Type B pancreatic cell (in vitro differentiated cells): Measurements from ENCODE around the gene HNRNPF. TPM values are rescaled to one million over a fixed set of nuclear protein-coding genes. Genes with fewer than 3 reads are reported as not detected.

Source experiments
- DNase-seq: peaks from one replicate; pipeline ENCODE4 v3.0.0; 2021; ENCODE audit warnings: mixed read lengths; ENCODE audit not compliant: unreplicated experiment; ENCODE audit errors: extremely low spot score
- H3K27ac Mint-ChIP-seq: 2 replicates; pipeline ENCODE4 v1.8.0; 2021; ENCODE audit warnings: mild to moderate bottlenecking, mixed read lengths
- H3K27me3 Mint-ChIP-seq: 2 replicates; pipeline ENCODE4 v1.8.0; 2021; ENCODE audit warnings: mixed read lengths
- H3K36me3 Mint-ChIP-seq: 2 replicates; pipeline ENCODE4 v1.8.0; 2021; ENCODE audit warnings: mixed read lengths
- H3K4me1 Mint-ChIP-seq: one replicate; pipeline ENCODE4 v1.8.0; 2021; ENCODE audit warnings: mixed read lengths; ENCODE audit not compliant: unreplicated experiment
- H3K4me3 Mint-ChIP-seq: 2 replicates; pipeline ENCODE4 v1.8.0; 2021; ENCODE audit warnings: mild to moderate bottlenecking, mixed read lengths
- H3K9me3 Mint-ChIP-seq: 2 replicates; pipeline ENCODE4 v1.8.0; 2021; ENCODE audit warnings: mixed read lengths
- total RNA-seq: library from RNA; stranded (reverse); gene quantifications from 2 replicates; pipeline ENCODE4 v1.2.1, GENCODE V29; 2021; ENCODE audit warnings: low replicate concordance
- TF ChIP-seq, protein P1 (sequence below): fragments of 200-600 bp; sonication (generic); conservative IDR thresholded peaks from 2 replicates; pipeline ENCODE4 v1.5.0; 2021; ENCODE audit warnings: antibody characterized with exemption, mild to moderate bottlenecking

HNRNPF gene
- total RNA-seq, 1 donor from 2014 or later, result 220 TPM

DNA sequence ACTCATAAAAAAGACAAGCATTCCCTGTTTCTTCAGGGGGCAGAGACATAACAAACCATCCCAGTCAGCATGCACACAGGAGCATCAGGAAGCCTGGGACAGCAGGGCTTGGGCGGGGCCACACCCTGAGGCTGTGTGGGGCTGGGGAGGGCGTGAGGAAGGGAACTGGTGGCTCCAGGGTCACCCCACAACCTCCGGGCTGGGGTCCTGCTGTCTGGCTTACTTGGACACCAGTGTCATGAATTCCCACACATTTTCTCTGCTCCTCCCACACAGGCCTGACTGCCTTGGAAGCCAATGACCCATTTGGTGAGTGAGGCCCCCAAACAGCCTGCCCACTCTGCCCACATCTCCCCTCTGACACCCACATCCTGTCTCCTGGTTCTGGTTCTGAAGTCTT lies 34.8 kb downstream of the HNRNPF start:
- Mint-ChIP-seq H3K27ac (no peak overlapping the region), H3K27me3 (no peaks in the 10 kb centered on the region), H3K4me3 (no peak overlapping the region), H3K4me1 (peaks cover 9% of the 10 kb centered on the region), H3K9me3 (no peaks in the 10 kb centered on the region), H3K36me3 (no peaks in the 10 kb centered on the region)
- no peak for DNase-seq
- TF ChIP-seq, protein P1, sequence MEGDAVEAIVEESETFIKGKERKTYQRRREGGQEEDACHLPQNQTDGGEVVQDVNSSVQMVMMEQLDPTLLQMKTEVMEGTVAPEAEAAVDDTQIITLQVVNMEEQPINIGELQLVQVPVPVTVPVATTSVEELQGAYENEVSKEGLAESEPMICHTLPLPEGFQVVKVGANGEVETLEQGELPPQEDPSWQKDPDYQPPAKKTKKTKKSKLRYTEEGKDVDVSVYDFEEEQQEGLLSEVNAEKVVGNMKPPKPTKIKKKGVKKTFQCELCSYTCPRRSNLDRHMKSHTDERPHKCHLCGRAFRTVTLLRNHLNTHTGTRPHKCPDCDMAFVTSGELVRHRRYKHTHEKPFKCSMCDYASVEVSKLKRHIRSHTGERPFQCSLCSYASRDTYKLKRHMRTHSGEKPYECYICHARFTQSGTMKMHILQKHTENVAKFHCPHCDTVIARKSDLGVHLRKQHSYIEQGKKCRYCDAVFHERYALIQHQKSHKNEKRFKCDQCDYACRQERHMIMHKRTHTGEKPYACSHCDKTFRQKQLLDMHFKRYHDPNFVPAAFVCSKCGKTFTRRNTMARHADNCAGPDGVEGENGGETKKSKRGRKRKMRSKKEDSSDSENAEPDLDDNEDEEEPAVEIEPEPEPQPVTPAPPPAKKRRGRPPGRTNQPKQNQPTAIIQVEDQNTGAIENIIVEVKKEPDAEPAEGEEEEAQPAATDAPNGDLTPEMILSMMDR, result no peak

DNA sequence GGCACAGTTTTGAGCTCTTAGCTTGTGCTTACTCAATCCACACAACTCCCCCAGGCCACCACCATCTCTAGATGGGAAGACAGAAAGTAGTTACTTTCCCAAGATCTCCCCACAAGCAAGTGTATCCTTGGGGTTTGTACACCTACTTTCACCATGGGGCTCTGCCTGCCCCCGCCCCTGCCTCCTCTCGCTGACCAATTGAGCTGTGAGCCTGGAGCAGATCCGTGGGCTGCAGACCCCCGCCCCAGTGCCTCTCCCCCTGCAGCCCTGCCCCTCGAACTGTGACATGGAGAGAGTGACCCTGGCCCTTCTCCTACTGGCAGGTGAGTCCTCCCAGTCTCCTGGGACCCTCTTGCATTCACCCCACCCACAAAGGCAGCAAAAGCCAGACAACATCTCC lies 35.5 kb downstream of the HNRNPF start:
- TF ChIP-seq, protein P1, result no peak
- Mint-ChIP-seq H3K4me3 (no peak overlapping the region), H3K36me3 (no peaks in the 10 kb centered on the region), H3K9me3 (no peaks in the 10 kb centered on the region), H3K27ac (no peak overlapping the region), H3K27me3 (no peaks in the 10 kb centered on the region), H3K4me1 (peaks cover 9% of the 10 kb centered on the region)
- DNase-seq, result no peak

DNA sequence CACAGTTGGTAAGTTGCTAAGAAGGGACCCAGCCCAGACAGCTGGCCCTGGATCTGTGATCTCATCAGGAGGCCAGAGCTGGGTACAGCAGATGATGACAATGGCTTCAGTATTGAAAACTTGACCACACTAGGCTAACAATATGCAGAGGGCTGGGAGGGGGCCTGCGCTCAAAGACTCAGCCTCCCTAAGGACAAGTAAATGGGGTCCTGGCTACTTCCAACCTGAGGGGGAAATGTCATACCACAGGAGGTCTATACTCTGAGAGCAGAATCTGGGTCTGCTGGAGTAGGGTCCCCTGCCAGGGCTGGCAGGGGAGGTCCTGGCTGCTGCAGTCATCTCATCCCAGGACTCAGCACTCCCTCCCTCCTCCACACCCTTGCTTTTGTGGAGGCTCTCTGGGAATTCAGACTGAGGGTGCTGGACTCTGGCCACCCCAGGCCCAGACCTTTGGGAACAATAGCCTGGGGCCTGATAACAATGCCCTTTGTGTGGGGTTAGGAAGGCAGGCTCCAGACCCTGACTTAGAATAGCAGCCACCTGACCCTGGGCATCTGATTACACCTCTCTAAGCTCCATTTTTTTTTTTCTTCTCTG lies 36.1 kb downstream of the HNRNPF start:
- Mint-ChIP-seq H3K4me1 (peaks cover 9% of the 10 kb centered on the region), H3K9me3 (no peaks in the 10 kb centered on the region), H3K4me3 (no peak overlapping the region), H3K27ac (no peak overlapping the region), H3K36me3 (no peaks in the 10 kb centered on the region), H3K27me3 (no peaks in the 10 kb centered on the region)
- DNase-seq, result no peak
- TF ChIP-seq, protein P1, result no peak

DNA sequence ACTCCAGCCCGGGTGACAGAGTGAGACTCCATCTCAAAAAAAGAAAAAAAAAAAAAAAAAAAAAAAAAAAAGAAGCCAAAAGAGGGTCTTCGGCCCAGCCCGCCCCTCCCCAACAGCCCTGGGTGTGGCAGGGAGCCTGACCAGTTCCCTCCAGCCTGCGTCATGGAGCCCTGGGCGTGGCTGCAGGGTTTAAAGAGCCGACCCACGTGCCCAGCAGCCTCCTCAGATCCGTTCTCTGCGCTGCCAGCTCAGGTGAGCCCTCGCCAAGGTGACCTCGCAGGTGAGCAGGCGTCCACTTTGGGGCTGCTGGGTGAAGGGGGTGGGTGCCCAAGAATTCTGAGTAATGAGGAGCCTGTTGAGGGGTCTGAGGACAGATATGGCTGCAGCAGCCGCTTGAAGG lies 37.6 kb downstream of the HNRNPF start, which contains the start of gene FXYD4:
TSS of gene FXYD4 (plus strand) at position 219 of the 400 bp plus-strand sequence. CDS start 2,111 bp downstream, outside the sequence.
- no peak within 1 kb of the TSS for H3K4me3 Mint-ChIP-seq
- H3K9me3 Mint-ChIP-seq, result no peaks in the 10 kb centered on the region
- TF ChIP-seq, protein P1, result no peak
- DNase-seq, result no peak
- no peak within 1 kb of the TSS for H3K27ac Mint-ChIP-seq
- H3K27me3 Mint-ChIP-seq, result no peaks in the 10 kb centered on the region
- peaks cover 6% of the 10 kb centered on the region for H3K4me1 Mint-ChIP-seq
- no peaks in the 10 kb centered on the region for H3K36me3 Mint-ChIP-seq

DNA sequence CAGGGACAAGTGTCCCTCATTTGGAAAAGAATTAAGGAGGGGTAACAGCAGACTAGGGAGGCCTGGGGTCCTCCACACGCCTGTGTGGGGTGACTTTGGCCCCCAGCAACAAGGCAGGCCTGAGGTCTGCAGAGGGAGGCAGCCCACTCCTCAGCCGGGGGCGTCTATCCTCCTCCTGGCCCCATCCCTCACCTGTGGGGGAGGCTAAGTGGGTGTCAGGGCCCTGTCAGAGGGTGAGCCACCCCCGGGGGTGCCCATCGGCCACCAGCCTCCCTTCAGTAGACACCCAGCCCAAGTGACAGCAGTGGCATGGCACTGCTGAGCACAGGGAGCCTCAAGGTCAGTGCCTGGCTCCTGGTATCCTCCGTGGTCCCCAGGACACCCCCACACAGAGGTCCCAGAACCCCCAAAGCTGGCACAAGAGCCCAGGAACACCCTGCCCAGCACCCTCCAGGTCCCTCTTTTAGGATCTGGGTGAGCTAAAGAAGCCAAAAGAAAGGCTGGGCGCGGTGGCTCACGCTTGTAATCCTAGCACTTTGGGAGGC lies 38.2 kb downstream of the HNRNPF start:
- Mint-ChIP-seq H3K36me3 (no peaks in the 10 kb centered on the region), H3K4me3 (no peak overlapping the region), H3K4me1 (peaks cover 6% of the 10 kb centered on the region)

More for the DNA sequence above, 38.2 kb downstream of the HNRNPF start:
- Mint-ChIP-seq H3K27ac (no peak overlapping the region), H3K27me3 (no peaks in the 10 kb centered on the region), H3K9me3 (no peaks in the 10 kb centered on the region)
- no peak for DNase-seq
- TF ChIP-seq, protein P1, result no peak
